Peyer's patch (tissue), 4 donors: Measurements from ENCODE around the gene SLC19A3. TPM values are rescaled to one million over a fixed set of nuclear protein-coding genes. Genes with fewer than 3 reads are reported as not detected.
"Not testable (repeated sequence)": the region's sequence is repeated elsewhere in the genome, so short reads cannot be mapped to it uniquely, and the experiment has no call there.

Experiments
- DNase-seq, 3 donors: peaks; one replicate each; pipeline ENCODE4 v3.0.0-alpha.2; 2017 to 2019
- H3K27ac ChIP-seq, 4 donors: fragments of 200-600 bp; sonication (generic); one replicate each; pipeline ENCODE4 v1.5.1; 2016 to 2019
- H3K27me3 ChIP-seq, 2 donors: fragments of 200-600 bp; sonication (generic); one replicate each; pipeline ENCODE4 v1.5.1; 2019
- H3K36me3 ChIP-seq, 3 donors: fragments of 200-600 bp; sonication (generic); one replicate each; pipeline ENCODE4 v1.5.1; 2016 to 2019
- H3K4me1 ChIP-seq, 4 donors: fragments of 200-600 bp; sonication (generic); one replicate each; pipeline ENCODE4 v1.5.1; 2016 to 2019
- H3K4me3 ChIP-seq, 4 donors: fragments of 200-600 bp; sonication (generic); 1 replicate in 3 of 4; 2 replicates in 1 of 4; pipeline ENCODE4 v1.5.1; 2016 to 2019; ENCODE audit warnings: mild to moderate bottlenecking in 1 of 4
- H3K9me3 ChIP-seq, 4 donors: fragments of 200-600 bp; sonication (generic); one replicate each; pipeline ENCODE4 v1.5.1; 2016 to 2019; ENCODE audit warnings: mild to moderate bottlenecking in 1 of 4
- CTCF ChIP-seq, 6 experiments: fragments of 450-650 bp in 4 of 6; fragments of 200-600 bp in 2 of 6; sonication (generic) in 1 of 6; IDR thresholded peaks; one replicate each; pipeline ENCODE4 v1.5.1; 2017 to 2019; ENCODE audit warnings: antibody characterized with exemption in 6 of 6, mild to moderate bottlenecking in 3 of 6, moderate library complexity in 1 of 6
- POLR2A ChIP-seq, 2 donors: fragments of 450-650 bp; IDR thresholded peaks; one replicate each; pipeline ENCODE4 v1.5.1; 2017; ENCODE audit warnings: antibody characterized with exemption in 2 of 2, mild to moderate bottlenecking in 2 of 2, moderate library complexity in 2 of 2
- total RNA-seq, 4 donors: library from RNA; depleted of rRNA; stranded (reverse); fragments of >200 nt; gene quantifications; one replicate each; pipeline ENCODE4 v1.1.0, GENCODE V29; 2016

Gene SLC19A3
- total RNA-seq = 10 to 100 TPM in 3 of 4 donors, 1 to 10 TPM in 1; 5.0 to 40.0 (median 23.1) TPM

- TF ChIP-seq POLR2A (IDR thresholded peaks at IDR 0.05) = peak in 1 of 2 donors; percentile 39
- TF ChIP-seq CTCF (IDR thresholded peaks at IDR 0.05) = no peak
- Histone ChIP-seq H3K36me3 (no peaks in the 10 kb centered on the region), H3K27me3 (no peaks in the 10 kb centered on the region), H3K9me3 (no peaks in the 10 kb centered on the region), H3K4me3 (peak within 1 kb of the TSS in 3 of 4 donors; percentile 31 to 66 (median 56)), H3K4me1 (peaks cover 0 to 15% (median 0%) of the 10 kb centered on the region in 4 donors), H3K27ac (peak within 1 kb of the TSS in 3 of 4 donors; percentile 25 to 59 (median 48))
- peak; percentile 45 to 94 (median 92) for DNase-seq
Measured at GRCh38 chr2:227717687-227718567, at the start of gene SLC19A3. Gene SLC19A3 (minus strand): TSS chr2:227718028. CDS start chr2:227702318, 15,710 bp downstream.

- H3K36me3 ChIP-seq = no peaks in the 10 kb centered on the region
- H3K27me3 ChIP-seq = no peaks in the 10 kb centered on the region
- H3K27ac ChIP-seq = no peak overlapping the region
- TF ChIP-seq CTCF (IDR thresholded peaks at IDR 0.05) = peak; percentile 50 to 94 (median 80)
- TF ChIP-seq POLR2A (IDR thresholded peaks at IDR 0.05) = no peak
- peak; percentile 59 to 89 (median 82) for DNase-seq
- H3K4me3 ChIP-seq = no peak overlapping the region
- H3K9me3 ChIP-seq = no peaks in the 10 kb centered on the region
- peaks cover 0 to 4% (median 1%) of the 10 kb centered on the region in 4 donors for H3K4me1 ChIP-seq
Measured at GRCh38 chr2:227766373-227766883, 48.6 kb upstream of the SLC19A3 start.

- no peaks in the 10 kb centered on the region for H3K27me3 ChIP-seq
- no peaks in the 10 kb centered on the region for H3K9me3 ChIP-seq
- H3K36me3 ChIP-seq = no peaks in the 10 kb centered on the region
- H3K4me1 ChIP-seq = peaks cover 0 to 9% (median 4%) of the 10 kb centered on the region in 4 donors
- no peak overlapping the region for H3K27ac ChIP-seq
- H3K4me3 ChIP-seq = no peak overlapping the region
- TF ChIP-seq CTCF (IDR thresholded peaks at IDR 0.05) = no peak
- TF ChIP-seq POLR2A (IDR thresholded peaks at IDR 0.05) = no peak
- DNase-seq = no peak
Measured at GRCh38 chr2:227765788-227766372, 48.1 kb upstream of the SLC19A3 start.

- Histone ChIP-seq H3K27ac (peak overlapping the region in 2 of 4 donors; percentile 67 to 84), H3K36me3 (no peaks in the 10 kb centered on the region), H3K4me1 (peaks cover 0 to 9% (median 4%) of the 10 kb centered on the region in 4 donors), H3K9me3 (no peaks in the 10 kb centered on the region), H3K4me3 (no peak overlapping the region), H3K27me3 (no peaks in the 10 kb centered on the region)
- DNase-seq = no peak
- TF ChIP-seq POLR2A (IDR thresholded peaks at IDR 0.05) (no peak), CTCF (IDR thresholded peaks at IDR 0.05) (no peak)
Measured at GRCh38 chr2:227761740-227762476, 44.1 kb upstream of the SLC19A3 start.

GRCh38 chr2:227759411-227760118 is 41.7 kb upstream of the SLC19A3 start:
- no peaks in the 10 kb centered on the region for H3K27me3 ChIP-seq
- no peak overlapping the region for H3K27ac ChIP-seq
- TF ChIP-seq POLR2A (IDR thresholded peaks at IDR 0.05) = no peak
- TF ChIP-seq CTCF (IDR thresholded peaks at IDR 0.05) = no peak
- no peaks in the 10 kb centered on the region for H3K36me3 ChIP-seq
- H3K4me3 ChIP-seq = no peak overlapping the region
- peaks cover 0 to 9% (median 4%) of the 10 kb centered on the region in 4 donors for H3K4me1 ChIP-seq
- H3K9me3 ChIP-seq = no peaks in the 10 kb centered on the region
- no peak for DNase-seq

GRCh38 chr2:227756261-227756660 is 38.4 kb upstream of the SLC19A3 start:
- not testable (repeated sequence) for H3K27me3 ChIP-seq, H3K27ac ChIP-seq, H3K4me1 ChIP-seq, H3K4me3 ChIP-seq, H3K9me3 ChIP-seq, DNase-seq, H3K36me3 ChIP-seq
